Activated T-helper 1 cell treated with Interleukin-2 at 50 U/mL for 16 hours (primary cell): ENCODE results near the gene YIF1B.

Source experiments
- DNase-seq: peaks from one replicate; pipeline ENCODE4 v3.0.0-alpha.2; 2020; ENCODE audit warnings: low read depth

The YIF1B gene

DNA sequence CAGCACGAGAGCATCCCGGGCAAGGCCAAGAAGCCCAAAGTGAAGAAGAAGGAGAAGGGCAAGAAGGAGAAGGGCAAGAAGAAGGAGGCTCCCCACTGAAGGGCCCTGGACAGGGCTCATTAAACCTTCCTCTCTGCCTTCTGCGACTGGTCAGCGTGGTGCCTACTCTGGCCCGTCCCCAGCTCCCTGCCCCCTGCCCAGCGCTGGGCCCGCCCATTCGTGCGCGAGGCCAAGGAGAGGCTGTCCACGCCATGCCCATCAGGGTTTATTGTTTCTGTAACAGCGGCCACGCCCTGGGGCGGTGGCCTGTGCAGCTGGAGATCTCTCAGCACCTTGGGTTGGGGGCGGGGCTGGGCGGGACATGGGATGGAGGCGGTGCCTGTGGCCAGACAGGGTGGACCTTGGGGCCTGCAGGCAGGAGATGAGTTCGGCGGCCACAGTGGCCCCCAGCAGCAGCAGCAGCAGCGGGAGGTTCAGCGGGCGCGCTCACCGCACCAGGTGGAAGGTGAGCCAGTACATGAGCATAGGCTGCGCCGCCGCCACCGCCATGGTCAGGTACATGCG lies 10.8 kb downstream of the YIF1B start:
- no peak for DNase-seq

DNA sequence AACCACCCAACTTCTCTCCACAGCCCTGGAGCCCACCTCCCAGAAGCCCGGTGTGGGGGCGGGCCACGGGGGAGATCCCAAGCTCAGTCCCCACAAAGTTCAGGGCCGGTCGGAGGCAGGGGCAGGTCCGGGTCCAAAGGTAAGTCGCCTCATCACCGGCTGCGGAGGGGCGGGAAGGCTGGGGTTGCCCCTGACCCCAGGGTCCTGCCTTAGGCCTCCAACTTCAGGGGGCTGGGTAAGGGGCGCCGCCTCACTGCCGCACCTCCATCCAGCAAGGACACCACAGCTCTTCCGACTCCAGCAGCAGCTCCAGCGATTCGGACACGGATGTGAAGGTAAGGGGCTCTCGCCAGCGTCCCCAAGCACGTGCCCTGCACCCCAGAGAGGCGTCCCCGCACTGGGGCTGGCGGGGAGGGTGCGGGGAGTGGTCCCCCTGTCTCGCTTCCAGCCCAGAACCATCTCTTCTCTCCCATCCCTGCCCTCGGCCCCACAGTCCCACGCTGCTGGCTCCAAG lies 11.3 kb downstream of the YIF1B start:
- DNase-seq = no peak

DNA sequence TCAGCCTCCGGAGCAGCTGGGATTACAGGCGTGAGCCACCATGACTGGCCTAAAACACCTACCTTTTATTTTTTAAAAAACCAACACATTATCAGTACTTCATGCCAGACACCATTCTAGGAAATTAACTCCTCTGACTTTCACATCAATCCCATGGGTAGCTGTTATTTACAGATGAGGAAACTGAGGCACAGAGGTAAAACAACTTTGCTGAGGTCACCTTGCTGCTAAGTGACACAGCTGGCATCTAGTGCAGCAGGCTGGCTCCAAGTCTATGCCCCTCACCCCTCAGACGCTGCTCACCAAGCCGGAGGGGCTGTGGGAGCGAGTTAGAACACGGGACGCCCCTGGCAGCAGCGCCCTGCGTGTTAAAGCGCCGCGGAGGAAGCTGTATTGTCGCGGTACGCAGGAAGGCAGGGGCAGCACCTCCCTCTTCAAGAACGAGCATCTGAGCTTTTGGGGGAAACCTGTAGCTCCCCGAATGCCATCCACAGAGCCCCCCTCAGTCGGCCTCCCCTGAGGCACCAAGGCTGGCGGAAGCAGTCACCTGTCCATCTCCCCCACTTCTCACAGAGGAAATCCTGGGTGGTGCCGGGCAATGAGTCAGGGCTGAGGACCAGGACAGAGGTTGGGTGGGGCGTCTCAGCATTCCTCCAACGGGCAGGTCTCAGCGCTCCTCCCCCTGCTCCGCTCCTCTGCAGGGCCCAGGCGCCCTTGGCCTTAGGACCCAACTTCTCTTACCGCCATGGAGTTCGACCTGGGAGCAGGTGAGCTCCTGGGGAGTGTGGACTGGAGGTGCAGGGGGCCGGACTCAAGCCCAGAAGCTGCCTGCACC lies 12.0 kb downstream of the YIF1B start, which contains the start of gene C19orf33:
Gene C19orf33 (plus strand): TSS at position 735 of the 835 bp plus-strand sequence. CDS start 11 bp downstream, at position 746.
- no peak for DNase-seq

DNA sequence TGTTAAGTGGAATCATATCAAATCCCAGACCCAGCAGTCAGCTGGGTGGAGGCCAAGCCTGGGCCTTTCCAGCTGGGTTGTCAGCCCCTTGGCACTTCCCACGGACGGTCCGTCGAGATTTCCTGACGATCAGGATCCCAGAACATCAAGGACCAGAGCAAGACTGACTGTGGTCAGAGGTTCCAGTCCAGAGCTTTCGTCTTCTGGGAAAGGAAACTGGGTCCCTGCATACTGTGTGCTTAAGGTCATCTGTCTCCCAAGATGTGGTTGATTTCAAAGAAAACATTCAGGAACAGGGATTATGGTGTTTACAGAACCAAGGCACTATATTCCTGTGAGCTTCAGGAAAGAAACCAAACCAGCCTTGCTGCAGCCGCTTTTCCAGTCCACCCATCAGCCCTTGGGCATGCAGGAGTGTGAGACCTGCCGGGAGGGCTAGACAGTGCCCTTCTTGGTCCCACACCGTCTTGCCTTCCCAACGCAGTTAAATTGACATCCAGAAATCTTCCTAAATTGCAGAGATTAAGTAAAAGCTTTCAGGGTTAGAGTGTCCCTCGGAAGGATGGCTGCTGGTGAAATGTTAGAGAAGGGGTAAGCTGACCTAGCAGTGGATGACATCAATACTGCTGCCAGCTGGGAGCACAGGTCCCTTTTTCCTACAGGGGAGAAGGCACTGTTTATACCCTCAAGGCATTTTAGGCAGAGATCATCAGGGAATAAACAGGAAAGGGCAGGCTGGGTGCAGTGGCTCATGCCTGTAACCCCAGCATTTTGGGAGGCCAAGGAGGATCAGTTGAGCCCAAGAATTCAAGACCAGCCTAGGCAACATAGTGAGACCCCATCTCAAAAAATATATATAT lies 16.7 kb downstream of the YIF1B start:
- no peak for DNase-seq

DNA sequence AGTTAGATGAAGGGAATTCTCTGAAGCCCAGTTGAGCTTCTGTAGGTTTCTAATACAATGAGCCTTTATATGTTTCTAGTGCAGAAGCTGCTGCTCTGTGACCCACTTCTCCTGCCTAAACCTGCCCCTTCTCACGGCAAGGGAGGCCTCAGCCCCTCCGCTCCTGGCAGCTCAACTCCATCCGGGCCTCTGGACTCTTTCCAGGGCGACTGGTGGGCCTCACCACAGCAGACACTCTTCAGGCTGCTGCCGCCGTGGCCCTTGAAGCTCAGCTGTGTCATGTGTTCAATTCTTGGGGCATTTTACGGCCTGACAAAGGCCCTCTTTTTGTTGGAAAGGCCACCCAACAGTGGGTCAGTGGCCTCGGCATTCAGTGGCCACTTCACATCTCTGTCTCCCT lies 21.7 kb downstream of the YIF1B start:
- no peak for DNase-seq

DNA sequence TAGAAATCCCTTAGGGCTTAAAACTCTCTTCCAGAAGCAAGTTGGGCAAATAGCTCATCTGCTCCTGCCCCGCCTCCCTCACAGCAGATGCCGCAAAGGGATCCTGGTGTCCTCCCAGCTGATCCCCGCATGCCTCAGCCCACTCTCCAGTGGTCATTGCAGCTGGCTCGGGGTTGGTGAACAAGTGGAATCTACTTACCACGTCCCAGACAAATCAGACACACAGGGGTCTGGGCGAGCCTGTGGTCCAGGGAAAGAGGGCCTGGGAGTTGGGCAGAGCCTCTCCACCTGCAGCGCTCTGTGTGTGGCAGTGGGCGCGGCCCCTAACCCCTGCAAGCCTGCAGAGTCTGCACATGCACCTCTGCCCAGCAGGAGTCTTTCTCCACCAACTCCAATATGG lies 22.5 kb downstream of the YIF1B start:
- no peak for DNase-seq

DNA sequence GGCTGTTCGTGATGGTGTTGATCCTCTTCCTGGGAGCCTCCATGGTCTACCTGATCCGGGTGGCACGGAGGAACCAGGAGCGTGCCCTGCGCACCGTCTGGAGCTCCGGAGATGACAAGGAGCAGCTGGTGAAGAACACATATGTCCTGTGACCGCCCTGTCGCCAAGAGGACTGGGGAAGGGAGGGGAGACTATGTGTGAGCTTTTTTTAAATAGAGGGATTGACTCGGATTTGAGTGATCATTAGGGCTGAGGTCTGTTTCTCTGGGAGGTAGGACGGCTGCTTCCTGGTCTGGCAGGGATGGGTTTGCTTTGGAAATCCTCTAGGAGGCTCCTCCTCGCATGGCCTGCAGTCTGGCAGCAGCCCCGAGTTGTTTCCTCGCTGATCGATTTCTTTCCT lies 23.9 kb downstream of the YIF1B start:
- DNase-seq = no peak

DNA sequence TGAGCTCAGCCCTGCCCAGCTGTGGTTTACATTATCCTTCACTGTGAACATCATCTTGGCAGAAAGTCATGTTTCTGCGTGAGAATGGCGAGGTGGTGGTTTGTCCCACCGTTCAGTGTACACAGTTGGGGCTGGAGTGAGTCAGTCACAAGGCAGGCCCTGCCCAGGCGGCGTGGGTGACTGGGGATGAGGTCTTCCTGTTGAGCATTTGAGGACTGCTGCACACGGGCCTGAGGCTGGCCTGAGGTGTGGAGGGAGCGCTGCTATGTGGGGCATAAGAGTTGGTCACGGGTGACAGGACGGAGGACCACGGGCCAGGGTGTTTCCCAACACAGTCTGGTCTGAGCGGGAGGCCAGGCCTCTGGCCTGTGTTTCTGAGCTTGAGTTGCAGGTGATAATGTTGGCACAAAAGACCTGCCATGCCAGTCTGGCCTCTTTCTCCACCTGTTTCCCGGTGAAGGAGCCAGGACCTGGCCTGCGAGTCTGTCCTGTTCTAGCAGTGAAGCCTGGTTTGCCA lies 25.1 kb downstream of the YIF1B start:
- DNase-seq = no peak

DNA sequence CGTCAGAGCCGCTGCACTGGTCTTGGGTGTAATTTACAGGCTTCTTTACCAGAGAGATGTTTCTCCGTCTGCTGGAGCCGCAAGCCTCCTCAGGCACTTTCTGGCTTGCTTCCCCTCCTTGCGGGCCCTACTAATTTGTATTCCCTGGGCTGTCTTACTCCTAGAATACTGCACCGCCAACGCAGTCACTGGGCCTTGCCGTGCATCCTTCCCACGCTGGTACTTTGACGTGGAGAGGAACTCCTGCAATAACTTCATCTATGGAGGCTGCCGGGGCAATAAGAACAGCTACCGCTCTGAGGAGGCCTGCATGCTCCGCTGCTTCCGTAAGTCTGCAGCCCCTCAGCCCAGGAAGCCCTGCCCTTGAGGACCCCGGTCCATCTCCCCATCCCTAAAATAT lies 25.8 kb downstream of the YIF1B start:
- DNase-seq = no peak

DNA sequence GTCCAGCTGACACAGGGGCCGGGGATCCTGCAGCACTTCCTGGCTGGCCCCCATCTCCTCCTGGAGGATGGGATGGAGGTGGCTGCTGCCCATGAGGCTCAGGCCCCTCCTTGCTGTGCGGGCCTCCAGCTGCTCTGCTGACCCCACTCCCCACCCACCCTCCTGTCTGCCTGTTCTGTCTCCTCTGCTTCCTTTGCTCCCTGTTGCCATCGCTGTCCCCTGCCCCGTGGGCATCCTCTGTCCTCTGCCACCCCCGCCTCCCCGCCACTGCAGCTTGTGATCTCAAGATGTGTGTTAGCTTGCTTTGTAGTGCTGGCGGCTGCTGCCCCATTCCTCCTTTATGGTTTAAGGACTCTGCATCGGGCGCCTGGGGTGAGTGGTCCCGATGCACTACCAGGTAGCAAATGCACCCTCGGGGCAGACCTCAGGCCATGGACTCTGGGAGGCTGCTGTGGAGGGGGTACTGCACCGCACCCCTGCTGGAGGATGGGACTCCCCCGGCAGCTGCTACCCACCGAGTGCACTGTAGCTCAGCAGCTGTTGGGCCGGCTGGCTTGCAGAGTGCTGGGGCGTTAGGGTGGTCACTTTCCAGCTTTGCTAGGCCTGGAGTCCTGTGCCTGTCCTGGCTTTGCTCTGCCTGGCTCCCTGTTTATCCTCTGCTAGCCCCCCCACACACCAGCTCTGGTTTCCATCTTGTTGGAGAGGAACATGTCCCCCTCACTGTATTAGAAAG lies 27.5 kb downstream of the YIF1B start:
- DNase-seq = no peak

DNA sequence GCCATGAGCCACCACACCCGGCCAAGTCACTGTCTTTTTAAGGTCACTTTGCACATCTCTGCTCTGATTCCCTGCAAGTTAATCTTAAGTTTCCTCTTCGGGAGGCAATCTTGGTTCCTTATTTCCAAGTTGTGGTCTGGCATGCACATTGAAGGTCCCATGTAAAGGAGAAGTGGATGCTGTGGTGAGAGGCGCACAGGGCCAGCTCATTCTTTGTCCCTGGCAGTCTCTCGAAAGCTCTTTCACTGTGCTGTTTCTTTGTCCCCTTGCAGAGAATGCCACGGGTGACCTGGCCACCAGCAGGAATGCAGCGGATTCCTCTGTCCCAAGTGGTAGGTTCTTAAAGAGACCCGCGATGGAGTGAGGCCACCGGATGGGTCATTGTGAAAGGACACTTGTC lies 28.1 kb downstream of the YIF1B start:
- DNase-seq = no peak

DNA sequence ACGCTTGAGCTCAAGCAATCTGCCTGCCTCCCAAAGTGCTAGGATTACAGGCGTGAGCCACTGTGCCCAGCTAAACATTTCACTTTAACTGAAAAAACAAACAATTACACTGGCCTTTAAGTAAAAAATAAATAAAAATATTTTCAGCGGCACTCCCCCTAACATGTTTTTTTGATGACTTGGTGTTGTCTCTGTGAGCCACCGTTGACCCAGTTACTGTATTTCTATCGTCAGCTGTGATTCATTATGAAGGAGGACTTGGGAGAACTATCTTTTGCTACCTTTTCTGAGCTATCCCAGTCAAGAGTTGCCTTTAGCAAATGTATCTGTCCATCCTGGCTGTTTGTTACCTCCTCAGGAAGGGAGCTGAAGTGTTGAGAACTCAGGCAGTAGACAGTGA lies 30.2 kb downstream of the YIF1B start:
- no peak for DNase-seq

DNA sequence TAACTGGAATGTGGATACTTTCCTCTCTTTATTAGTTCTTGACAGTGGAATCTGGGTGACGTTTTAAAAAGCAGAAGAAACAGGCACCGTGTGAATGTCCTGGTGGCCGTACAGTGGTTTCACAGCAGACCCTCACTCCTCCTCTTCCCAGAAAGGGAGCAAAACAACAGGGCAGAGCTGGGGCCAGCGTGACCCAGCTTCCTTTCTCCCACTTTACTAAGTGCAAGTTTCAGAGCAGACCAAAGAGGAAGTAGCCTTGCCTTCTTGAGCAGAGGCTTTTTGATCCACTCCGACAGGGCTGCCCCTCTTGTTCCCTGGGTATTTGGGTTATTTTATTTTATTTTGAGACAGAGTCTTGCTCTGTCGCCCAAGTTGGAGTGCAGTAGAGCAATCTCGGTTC lies 31.3 kb downstream of the YIF1B start:
- DNase-seq = no peak

DNA sequence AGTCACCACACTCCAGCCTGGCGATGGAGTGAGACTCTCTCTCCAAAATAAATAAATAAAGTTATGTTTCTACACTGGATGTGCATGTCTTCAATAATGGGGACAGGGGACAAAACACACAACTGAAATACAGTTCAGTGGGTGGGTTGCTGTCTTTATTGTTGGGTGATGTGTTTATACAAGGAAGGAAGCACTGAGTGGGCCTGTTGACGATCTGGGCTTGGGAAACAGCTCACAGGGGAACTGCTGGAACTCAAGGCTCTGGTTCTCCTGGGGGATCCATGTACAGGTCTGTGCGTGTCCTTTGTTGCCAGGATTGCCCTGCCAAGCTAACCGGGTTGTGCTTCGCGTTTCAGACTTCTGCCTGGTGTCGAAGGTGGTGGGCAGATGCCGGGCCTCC lies 32.5 kb downstream of the YIF1B start:
- no peak for DNase-seq

DNA sequence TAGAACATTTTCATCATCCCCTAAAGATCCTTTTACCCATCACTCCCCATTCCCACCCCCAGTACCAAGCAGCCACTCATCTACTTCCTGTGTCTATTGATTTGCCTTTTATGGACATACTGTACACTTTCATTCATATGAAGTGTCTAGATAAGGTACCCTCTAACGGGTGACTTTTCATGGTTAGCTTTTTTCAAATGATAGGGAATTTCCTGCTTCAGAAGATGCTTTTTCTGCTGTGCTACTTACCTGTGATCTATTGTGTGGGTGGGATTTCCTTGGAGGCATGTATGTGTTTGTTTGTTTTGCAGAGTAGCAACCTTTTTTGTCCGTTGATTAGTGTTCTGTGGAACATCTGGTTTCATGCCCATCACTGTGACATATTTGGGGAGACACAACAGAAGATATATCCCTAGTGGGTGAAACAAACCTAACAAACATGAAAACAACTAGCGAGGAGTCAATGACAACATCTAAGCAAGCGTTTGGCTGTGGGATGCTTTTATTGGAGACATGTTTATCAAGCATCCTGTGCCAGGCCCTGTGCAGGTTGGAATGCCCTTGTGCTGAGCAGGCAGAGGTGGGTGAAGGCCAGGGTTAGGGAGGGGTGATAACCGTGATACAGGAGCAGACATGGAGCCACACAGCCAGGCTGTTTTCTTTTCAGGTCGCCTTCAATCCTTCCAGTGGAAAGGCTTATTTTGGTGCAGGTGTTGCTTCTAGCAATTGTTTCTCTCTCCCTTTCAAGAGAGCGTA lies 33.8 kb downstream of the YIF1B start:
- no peak for DNase-seq

DNA sequence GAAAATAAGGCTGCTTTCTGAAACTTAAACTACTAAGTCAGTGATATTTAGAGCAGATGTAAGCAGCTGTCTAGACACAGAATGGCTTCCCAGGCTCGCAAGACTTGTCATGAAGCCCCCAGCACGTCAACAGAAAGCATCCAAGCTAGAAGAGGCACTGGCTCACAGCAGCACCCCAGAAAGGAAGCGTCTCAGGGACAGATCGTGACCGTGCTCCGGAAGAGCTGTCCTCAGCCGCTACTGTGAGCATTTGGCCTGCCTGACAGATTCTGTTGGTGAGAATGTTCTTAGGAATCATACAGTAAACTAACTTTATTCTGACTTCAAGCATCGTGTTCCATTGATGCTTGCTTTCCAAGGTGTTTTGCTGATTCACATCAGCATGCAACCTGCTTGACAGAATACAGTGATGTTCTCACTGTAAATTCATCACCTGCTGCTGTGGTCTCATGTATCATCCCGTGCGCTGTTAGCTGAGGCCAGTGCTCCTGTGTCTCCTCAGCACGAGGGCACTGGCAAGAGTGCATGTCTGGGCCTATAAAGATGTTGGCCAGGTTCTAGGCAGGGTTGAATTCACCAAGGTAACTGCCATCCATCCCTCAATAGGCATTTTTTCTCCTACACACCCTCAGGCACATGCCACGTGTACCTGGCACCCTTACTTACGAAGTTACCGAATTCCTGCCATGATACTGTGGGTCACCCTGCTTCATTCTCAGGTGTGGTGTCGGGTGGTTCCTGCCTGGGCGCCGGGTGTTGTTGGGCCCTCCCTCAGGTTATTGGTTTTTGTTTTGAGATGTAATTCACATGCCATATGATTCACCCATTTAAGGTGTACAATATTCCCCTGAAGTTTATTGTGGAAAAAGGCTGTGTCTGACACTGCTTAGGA lies 35.5 kb downstream of the YIF1B start:
- no peak for DNase-seq

DNA sequence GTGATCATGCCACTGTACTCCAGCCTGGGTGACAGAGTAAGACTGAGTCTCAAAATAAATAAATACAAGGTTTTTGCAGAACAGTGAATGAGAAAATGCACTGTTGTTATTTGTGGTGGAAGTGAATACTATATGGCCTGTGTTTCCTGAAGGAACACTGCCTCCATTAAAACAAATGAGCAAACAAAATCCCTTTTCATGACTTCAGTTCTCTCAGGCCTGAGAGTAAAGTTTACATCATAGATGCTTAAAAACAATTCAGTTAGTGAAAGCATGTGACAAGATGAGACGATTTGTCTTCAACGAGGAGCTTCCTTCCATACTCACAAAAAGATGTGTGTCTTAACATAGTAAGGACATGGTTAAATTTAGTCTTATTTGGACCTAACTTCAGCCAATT lies 37.0 kb downstream of the YIF1B start:
- no peak for DNase-seq

DNA sequence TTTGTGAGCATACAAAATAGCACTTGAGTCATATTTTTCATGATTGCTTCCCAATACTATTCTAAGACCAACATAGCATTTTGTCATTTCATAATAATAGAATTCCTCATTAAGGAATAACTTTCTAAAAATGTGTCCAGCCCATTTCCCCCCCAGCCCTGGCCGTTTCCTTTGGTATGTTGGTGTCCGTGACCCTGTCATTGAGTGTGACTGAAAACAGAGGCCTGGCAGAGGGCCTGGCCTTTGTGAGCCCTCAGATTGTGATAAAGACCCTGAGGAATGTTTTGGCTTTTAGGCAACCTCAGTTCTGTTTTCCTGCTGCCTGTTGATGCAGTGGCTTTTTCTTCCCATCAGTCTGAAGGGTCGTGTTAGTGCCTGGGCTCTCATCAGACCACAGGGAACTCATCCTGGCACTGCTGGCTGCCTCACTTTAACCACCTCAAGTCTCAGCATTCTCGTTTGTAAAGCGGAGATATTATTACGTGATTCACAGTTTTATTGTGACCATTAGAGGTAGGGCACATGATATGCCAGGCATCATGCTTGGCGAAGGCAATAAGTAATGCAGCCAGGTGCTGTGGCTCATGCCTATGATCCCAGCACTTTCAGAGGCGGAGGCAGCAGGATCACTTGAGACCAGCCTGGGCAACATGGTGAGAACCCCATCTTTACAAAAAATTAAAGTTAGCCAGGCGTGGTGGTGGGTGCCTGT lies 37.6 kb downstream of the YIF1B start:
- DNase-seq = no peak

DNA sequence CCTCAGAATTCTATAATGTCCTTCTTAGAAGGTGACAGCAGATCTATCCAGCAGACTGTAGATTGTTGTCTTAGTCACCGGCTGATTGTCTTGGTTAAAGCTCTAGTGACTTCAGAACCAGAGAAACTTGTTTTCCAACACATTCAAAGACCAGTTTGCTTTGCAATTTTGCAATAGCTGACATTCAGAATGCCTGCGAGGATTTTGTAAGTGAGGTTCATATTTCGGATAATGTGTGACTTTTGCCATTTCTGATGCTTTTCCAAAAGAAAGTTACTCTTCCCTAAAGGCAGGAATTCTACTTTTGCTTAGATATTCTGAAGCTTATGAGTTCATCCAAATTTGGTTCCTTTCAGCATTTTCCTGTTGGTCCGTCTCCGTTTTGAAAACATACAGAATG lies 38.2 kb downstream of the YIF1B start:
- no peak for DNase-seq
